HepG2 (cell line): ENCODE results near the gene ARL16. TPM values are rescaled to one million over a fixed set of nuclear protein-coding genes. Genes with fewer than 3 reads are reported as not detected.

Source experiments
- AHDC1 ChIP-seq: sonication (generic); formaldehyde crosslinking; IDR thresholded peaks from 2 replicates; pipeline ENCODE4 v1.5.1; 2020; ENCODE audit warnings: mild to moderate bottlenecking, missing genetic modification reagents, borderline replicate concordance
- BORCS8-MEF2B ChIP-seq: sonication (generic); formaldehyde crosslinking; IDR thresholded peaks from 2 replicates; pipeline ENCODE4 v1.8.0; 2022; ENCODE audit warnings: mild to moderate bottlenecking, missing genetic modification reagents
- CAMTA2 ChIP-seq: sonication (generic); formaldehyde crosslinking; IDR thresholded peaks from 2 replicates; pipeline ENCODE4 v1.4.0; 2020; ENCODE audit warnings: mild to moderate bottlenecking, missing genetic modification reagents, borderline replicate concordance
- FOXA1 ChIP-seq, 2 experiments: fragments of 450-650 bp in 1 of 2; sonication (generic) in 1 of 2; formaldehyde crosslinking in 1 of 2; IDR thresholded peaks; 2 replicates each; pipeline versions ENCODE4 v1.4.0 to v1.6.1; 2016 to 2020; ENCODE audit warnings: missing genetic modification reagents in 1 of 2
- HDAC2 ChIP-seq: sonication (generic); formaldehyde crosslinking; IDR thresholded peaks from 2 replicates; pipeline ENCODE4 v1.4.0; 2020; ENCODE audit warnings: missing genetic modification reagents
- MYNN ChIP-seq: sonication (generic); formaldehyde crosslinking; IDR thresholded peaks from 2 replicates; pipeline ENCODE4 v1.4.0; 2020; ENCODE audit warnings: mild to moderate bottlenecking, low read depth, missing genetic modification reagents
- NBN ChIP-seq: fragments of 450-650 bp; conservative IDR thresholded peaks from 2 replicates; pipeline ENCODE4 v1.6.1; 2017
- NCOA2 ChIP-seq: sonication (generic); formaldehyde crosslinking; IDR thresholded peaks from 2 replicates; pipeline ENCODE4 v1.8.0; 2022; ENCODE audit warnings: inconsistent platforms
- NRL ChIP-seq: sonication (generic); formaldehyde crosslinking; IDR thresholded peaks from 2 replicates; pipeline ENCODE4 v1.5.0; 2020; ENCODE audit warnings: missing genetic modification reagents, mild to moderate bottlenecking, moderate library complexity, borderline replicate concordance
- PBX3 ChIP-seq: sonication (generic); formaldehyde crosslinking; IDR thresholded peaks from 2 replicates; pipeline ENCODE4 v1.8.1; 2023; ENCODE audit warnings: missing genetic modification reagents, inconsistent platforms, borderline replicate concordance
- RFXAP ChIP-seq: sonication (generic); formaldehyde crosslinking; IDR thresholded peaks from 2 replicates; pipeline ENCODE4 v1.4.0; 2020; ENCODE audit warnings: missing genetic modification reagents, borderline replicate concordance
- SETDB1 ChIP-seq: sonication (generic); formaldehyde crosslinking; IDR thresholded peaks from 2 replicates; pipeline ENCODE4 v1.5.1; 2020; ENCODE audit warnings: missing genetic modification reagents, mild to moderate bottlenecking, borderline replicate concordance
- TARDBP ChIP-seq: sonication (generic); formaldehyde crosslinking; IDR thresholded peaks from 2 replicates; pipeline ENCODE4 v1.8.0; 2022; ENCODE audit warnings: mild to moderate bottlenecking, missing genetic modification reagents
- TMF1 ChIP-seq: sonication (generic); formaldehyde crosslinking; IDR thresholded peaks from 2 replicates; pipeline ENCODE4 v1.8.1; 2022; ENCODE audit warnings: low read depth, missing genetic modification reagents
- ZBTB44 ChIP-seq: sonication (generic); formaldehyde crosslinking; IDR thresholded peaks from 2 replicates; pipeline ENCODE4 v1.4.0; 2020; ENCODE audit warnings: missing genetic modification reagents
- ZNF83 ChIP-seq: sonication (generic); formaldehyde crosslinking; IDR thresholded peaks from 2 replicates; pipeline ENCODE4 v1.4.0; 2020; ENCODE audit warnings: missing genetic modification reagents, mild to moderate bottlenecking, borderline replicate concordance
- ZSCAN9 ChIP-seq: IDR thresholded peaks from 2 replicates; pipeline ENCODE4 v1.6.1; 2016; ENCODE audit warnings: borderline replicate concordance
- polyA plus RNA-seq, 8 experiments: library from polyadenylated mRNA; depleted of rRNA in 3 of 8; stranded (reverse) in 7 of 8; unstranded in 1 of 8; fragments of >200 nt; fragmentation: Illumina TruSeq in 4 of 8; extraction: Trizol in 4 of 8; gene quantifications; 2 replicates each; pipeline versions ENCODE4 v1.2.1 to v1.2.3, GENCODE V29; 2011 to 2016; ENCODE audit warnings: low read depth in 4 of 8, missing spikeins in 1 of 8, mixed read lengths in 1 of 8; ENCODE audit not compliant: insufficient read depth in 1 of 8
- total RNA-seq, 5 experiments: library from RNA; depleted of rRNA; stranded (reverse); fragments of >200 nt; fragmentation: Illumina TruSeq; extraction: Trizol; gene quantifications; 2 replicates each; pipeline ENCODE4 v1.2.3, GENCODE V29; 2016; ENCODE audit warnings: low read depth in 1 of 5
- TF ChIP-seq, protein P1 (sequence below): sonication (generic); formaldehyde crosslinking; IDR thresholded peaks from 2 replicates; pipeline ENCODE4 v1.8.1; 2023; ENCODE audit warnings: mild to moderate bottlenecking, missing genetic modification reagents

ARL16 gene
- total and polyA plus RNA-seq, 2 of the 13 experiments (the other 11 are each of a cell fraction or from before 2014, with no cell fraction given), result 20.8 to 30.8 TPM

DNA sequence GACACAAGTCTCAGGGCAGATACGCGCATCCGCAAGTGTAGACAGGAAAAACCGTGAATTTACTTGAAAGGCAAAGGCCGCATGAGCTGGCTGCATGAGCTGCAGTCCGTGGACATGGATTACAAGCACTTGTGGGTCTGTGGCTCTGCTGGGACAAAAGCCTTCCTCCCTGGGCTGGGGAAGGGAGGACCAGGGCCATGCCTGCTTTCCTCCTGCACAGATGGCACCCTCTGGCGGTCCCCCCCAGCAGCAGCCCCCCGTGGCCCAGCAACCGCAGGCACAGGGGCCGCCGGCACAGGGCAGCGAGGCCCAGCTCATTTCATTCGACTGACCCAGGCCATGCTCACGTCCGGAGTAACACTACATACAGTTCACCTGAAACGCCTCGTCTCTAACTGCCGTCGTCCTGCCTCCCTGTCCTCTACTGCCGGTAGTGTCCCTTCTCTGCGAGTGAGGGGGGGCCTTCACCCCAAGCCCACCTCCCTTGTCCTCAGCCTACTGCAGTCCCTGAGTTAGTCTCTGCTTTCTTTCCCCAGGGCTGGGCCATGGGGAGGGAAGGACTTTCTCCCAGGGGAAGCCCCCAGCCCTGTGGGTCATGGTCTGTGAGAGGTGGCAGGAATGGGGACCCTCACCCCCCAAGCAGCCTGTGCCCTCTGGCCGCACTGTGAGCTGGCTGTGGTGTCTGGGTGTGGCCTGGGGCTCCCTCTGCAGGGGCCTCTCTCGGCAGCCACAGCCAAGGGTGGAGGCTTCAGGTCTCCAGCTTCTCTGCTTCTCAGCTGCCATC lies 17.9 kb upstream of the ARL16 start (continued):
- TF ChIP-seq CAMTA2 (CRISPR knock-in tag) (no peak), HDAC2 (CRISPR knock-in tag) (no peak), ZNF83 (CRISPR knock-in tag) (no peak), FOXA1 (IDR thresholded peaks at IDR 0.05) (no peak), FOXA1 (CRISPR knock-in tag; IDR thresholded peaks at IDR 0.05) (no peak), RFXAP (no peak), BORCS8-MEF2B (no peak), TMF1 (0 out of 2 replicates have a peak, but pooled peaks have one; percentile 63), PBX3 (CRISPR knock-in tag) (no peak), NCOA2 (CRISPR knock-in tag) (no peak), TARDBP (CRISPR knock-in tag) (peak; percentile 45; the same call in 1 of the 2 replicates), ZBTB44 (no peak), MYNN (CRISPR knock-in tag) (no peak), AHDC1 (CRISPR knock-in tag) (no peak), SETDB1 (CRISPR knock-in tag) (no peak), NBN (no peak), ZSCAN9 (no peak), NRL (CRISPR knock-in tag) (no peak; the same call in 1 of the 2 replicates)
- TF ChIP-seq, protein P1, sequence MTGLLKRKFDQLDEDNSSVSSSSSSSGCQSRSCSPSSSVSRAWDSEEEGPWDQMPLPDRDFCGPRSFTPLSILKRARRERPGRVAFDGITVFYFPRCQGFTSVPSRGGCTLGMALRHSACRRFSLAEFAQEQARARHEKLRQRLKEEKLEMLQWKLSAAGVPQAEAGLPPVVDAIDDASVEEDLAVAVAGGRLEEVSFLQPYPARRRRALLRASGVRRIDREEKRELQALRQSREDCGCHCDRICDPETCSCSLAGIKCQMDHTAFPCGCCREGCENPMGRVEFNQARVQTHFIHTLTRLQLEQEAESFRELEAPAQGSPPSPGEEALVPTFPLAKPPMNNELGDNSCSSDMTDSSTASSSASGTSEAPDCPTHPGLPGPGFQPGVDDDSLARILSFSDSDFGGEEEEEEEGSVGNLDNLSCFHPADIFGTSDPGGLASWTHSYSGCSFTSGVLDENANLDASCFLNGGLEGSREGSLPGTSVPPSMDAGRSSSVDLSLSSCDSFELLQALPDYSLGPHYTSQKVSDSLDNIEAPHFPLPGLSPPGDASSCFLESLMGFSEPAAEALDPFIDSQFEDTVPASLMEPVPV (CRISPR knock-in tag), result peak; percentile 47; the same call in 1 of the 2 replicates
